ENCODE results near the gene POU2F1. TPM values are rescaled to one million over a fixed set of nuclear protein-coding genes. Genes with fewer than 3 reads are reported as not detected.

POU2F1 gene
- total RNA-seq, 4 donors from 2014 or later, result 11.5 to 23.1 (median 17.0) TPM

GRCh38 chr1:167293057-167293456 lies 72.4 kb downstream of the POU2F1 start:
- no peak for TF ChIP-seq POLR2A (IDR thresholded peaks at IDR 0.05)
- TF ChIP-seq CTCF (IDR thresholded peaks at IDR 0.05), result no peak
- Histone ChIP-seq H3K27ac (no peak overlapping the region), H3K27me3 (no peaks in the 10 kb centered on the region), H3K4me3 (no peak overlapping the region), H3K36me3 (no peaks in the 10 kb centered on the region), H3K4me1 (peaks cover 0 to 8% (median 0%) of the 10 kb centered on the region in 4 donors), H3K9me3 (no peaks in the 10 kb centered on the region)
- no peak for DNase-seq

- no peak overlapping the region for H3K4me3 ChIP-seq
- peaks cover 0 to 9% (median 0%) of the 10 kb centered on the region in 4 donors for H3K4me1 ChIP-seq
These were observed 73.8 kb downstream of the POU2F1 start for GRCh38 chr1:167294528-167294927.

GRCh38 chr1:167297222-167298214 lies 76.8 kb downstream of the POU2F1 start:
- DNase-seq, result peak in 1 of 3 donors; percentile 80
- Histone ChIP-seq H3K27me3 (no peaks in the 10 kb centered on the region), H3K9me3 (no peaks in the 10 kb centered on the region), H3K4me1 (peaks cover 0 to 9% (median 0%) of the 10 kb centered on the region in 4 donors), H3K27ac (peak overlapping the region in 3 of 4 donors; percentile 39 to 81 (median 74)), H3K36me3 (no peaks in the 10 kb centered on the region), H3K4me3 (no peak overlapping the region)
- TF ChIP-seq POLR2A (IDR thresholded peaks at IDR 0.05) (no peak), CTCF (IDR thresholded peaks at IDR 0.05) (no peak)

More at GRCh38 chr1:167294528-167294927, 73.8 kb downstream of the POU2F1 start:
- no peak for DNase-seq
- Histone ChIP-seq H3K36me3 (no peaks in the 10 kb centered on the region), H3K27me3 (no peaks in the 10 kb centered on the region), H3K27ac (no peak overlapping the region), H3K9me3 (no peaks in the 10 kb centered on the region)
- no peak for TF ChIP-seq POLR2A (IDR thresholded peaks at IDR 0.05)
- no peak for TF ChIP-seq CTCF (IDR thresholded peaks at IDR 0.05)

GRCh38 chr1:167298325-167298724 lies 77.6 kb downstream of the POU2F1 start:
- H3K27ac ChIP-seq, result peak overlapping the region in 1 of 4 donors; percentile 74
- TF ChIP-seq CTCF (IDR thresholded peaks at IDR 0.05) (no peak), POLR2A (IDR thresholded peaks at IDR 0.05) (no peak)
- H3K36me3 ChIP-seq, result no peaks in the 10 kb centered on the region
- H3K9me3 ChIP-seq, result no peaks in the 10 kb centered on the region
- H3K27me3 ChIP-seq, result no peaks in the 10 kb centered on the region
- peaks cover 0 to 9% (median 0%) of the 10 kb centered on the region in 4 donors for H3K4me1 ChIP-seq
- no peak overlapping the region for H3K4me3 ChIP-seq
- DNase-seq, result no peak

GRCh38 chr1:167301355-167301754 lies 80.7 kb downstream of the POU2F1 start:
- DNase-seq, result no peak
- H3K27me3 ChIP-seq, result no peaks in the 10 kb centered on the region
- H3K4me3 ChIP-seq, result no peak overlapping the region
- no peaks in the 10 kb centered on the region for H3K9me3 ChIP-seq
- H3K4me1 ChIP-seq, result peaks cover 0 to 9% (median 0%) of the 10 kb centered on the region in 4 donors
- H3K27ac ChIP-seq, result no peak overlapping the region
- TF ChIP-seq POLR2A (IDR thresholded peaks at IDR 0.05), result no peak
- no peak for TF ChIP-seq CTCF (IDR thresholded peaks at IDR 0.05)
- no peaks in the 10 kb centered on the region for H3K36me3 ChIP-seq

All from Peyer's patch (tissue), 4 donors.